ENCODE measurements around the gene ADAMTS3. TPM values are rescaled to one million over a fixed set of nuclear protein-coding genes. Genes with fewer than 3 reads are reported as not detected.

Gene ADAMTS3
- total RNA-seq, 1 experiment from 2014 or later, result 0.39 TPM

- no peak overlapping the region for H3K27ac ChIP-seq (ENCODE audit: low read length)
- ChIA-PET POLR2A (no interaction called here), CTCF (no interaction called here)
- H3K27me3 ChIP-seq (ENCODE audit: control insufficient read depth, insufficient read depth, low read length), result no peaks in the 10 kb centered on the region
- H3K4me3 ChIP-seq (ENCODE audit: low read depth in 2 of 2, low read length in 2 of 2), result no peak overlapping the region
- no peak for ATAC-seq
- no peaks in the 10 kb centered on the region for H3K36me3 ChIP-seq (ENCODE audit: control insufficient read depth, insufficient read depth, low read length)
- no peaks in the 10 kb centered on the region for H3K9me3 ChIP-seq (ENCODE audit: control insufficient read depth, insufficient read depth, low read depth, low read length)
- BruUV-seq (replicated peaks), result no TSS peak
- in situ Hi-C loops (cut with HindIII; ENCODE audit: low pct_unique_long_range_greater_than_20kb, low sequenced_read_pairs), result no loop called here
- H3K4me1 ChIP-seq (ENCODE audit: control insufficient read depth, insufficient read depth, low read length), result no peaks in the 10 kb centered on the region
- no peak for DNase-seq (ENCODE audit: low read depth, low spot score)
- TF ChIP-seq SIN3A (IDR thresholded peaks at IDR 0.05; ENCODE audit: borderline replicate concordance, insufficient read depth, low read depth, low read length) (no peak), CTCF (IDR thresholded peaks at IDR 0.05) (no peak), POLR2AphosphoS5 (IDR thresholded peaks at IDR 0.05; ENCODE audit: low read depth, low read length) (no peak), REST (IDR thresholded peaks at IDR 0.05; ENCODE audit: insufficient read depth in 1 of 2, low read depth in 2 of 2, low read length in 1 of 2) (no peak), TCF7L2 (IDR thresholded peaks at IDR 0.05; ENCODE audit: low read depth, low read length) (no peak)
- intact Hi-C loops (cut with micrococcal nuclease; ENCODE audit: unreplicated experiment), result no loop called here
Observed at GRCh38 chr4:72314869-72315268, 254.2 kb downstream of the ADAMTS3 start.

GRCh38 chr4:72313121-72313520 lies 255.9 kb downstream of the ADAMTS3 start:
- ChIA-PET POLR2A (no interaction called here), CTCF (no interaction called here)
- no peaks in the 10 kb centered on the region for H3K36me3 ChIP-seq (ENCODE audit: control insufficient read depth, insufficient read depth, low read length)
- ATAC-seq, result no peak
- no peak for DNase-seq (ENCODE audit: low read depth, low spot score)
- intact Hi-C loops (cut with micrococcal nuclease; ENCODE audit: unreplicated experiment), result no loop called here
- H3K4me3 ChIP-seq (ENCODE audit: low read depth in 2 of 2, low read length in 2 of 2), result no peak overlapping the region
- in situ Hi-C loops (cut with HindIII; ENCODE audit: low pct_unique_long_range_greater_than_20kb, low sequenced_read_pairs), result no loop called here
- TF ChIP-seq TCF7L2 (IDR thresholded peaks at IDR 0.05; ENCODE audit: low read depth, low read length) (no peak), SIN3A (IDR thresholded peaks at IDR 0.05; ENCODE audit: borderline replicate concordance, insufficient read depth, low read depth, low read length) (no peak), POLR2AphosphoS5 (IDR thresholded peaks at IDR 0.05; ENCODE audit: low read depth, low read length) (no peak), CTCF (IDR thresholded peaks at IDR 0.05) (no peak), REST (IDR thresholded peaks at IDR 0.05; ENCODE audit: insufficient read depth in 1 of 2, low read depth in 2 of 2, low read length in 1 of 2) (no peak)
- no TSS peak for BruUV-seq (replicated peaks)
- no peak overlapping the region for H3K27ac ChIP-seq (ENCODE audit: low read length)
- no peaks in the 10 kb centered on the region for H3K9me3 ChIP-seq (ENCODE audit: control insufficient read depth, insufficient read depth, low read depth, low read length)
- no peaks in the 10 kb centered on the region for H3K27me3 ChIP-seq (ENCODE audit: control insufficient read depth, insufficient read depth, low read length)
- H3K4me1 ChIP-seq (ENCODE audit: control insufficient read depth, insufficient read depth, low read length), result no peaks in the 10 kb centered on the region

All from Panc1 (cell line).